ENCODE data around the gene CFAP57.

- TF ChIP-seq EP300 (IDR thresholded peaks at IDR 0.05; ENCODE audit: borderline replicate concordance in 1 of 2, low read depth in 2 of 2, low read length in 2 of 2) (no peak), USF2 (IDR thresholded peaks at IDR 0.05; ENCODE audit: low read length) (no peak), TAF1 (IDR thresholded peaks at IDR 0.05; ENCODE audit: low read depth, low read length) (no peak), RFX5 (IDR thresholded peaks at IDR 0.05; ENCODE audit: borderline replicate concordance, low read depth, low read length) (no peak), CTCF (IDR thresholded peaks at IDR 0.05; ENCODE audit: control extremely low read depth in 1 of 3, insufficient read depth in 1 of 3, low read depth in 1 of 3, low read length in 3 of 3) (no peak), POLR2AphosphoS5 (IDR thresholded peaks at IDR 0.05; ENCODE audit: low read depth, low read length) (no peak), SIX5 (IDR thresholded peaks at IDR 0.05; ENCODE audit: low read depth, low read length) (no peak), BCL11A (IDR thresholded peaks at IDR 0.05; ENCODE audit: low read depth in 2 of 2, low read length in 2 of 2) (no peak), SIN3A (conservative IDR thresholded peaks at IDR 0.05 in 1 of 2, IDR thresholded peaks at IDR 0.05 in 1 of 2; ENCODE audit: low read depth in 1 of 2, low read length in 2 of 2) (no peak), SRF (IDR thresholded peaks at IDR 0.05; ENCODE audit: low read depth, low read length) (no peak), FOSL1 (IDR thresholded peaks at IDR 0.05; ENCODE audit: insufficient read depth, low read depth, low read length) (no peak), KDM1A (IDR thresholded peaks at IDR 0.05; ENCODE audit: borderline replicate concordance, low read length) (no peak), CHD1 (IDR thresholded peaks at IDR 0.05; ENCODE audit: low read depth, low read length) (no peak), JUND (IDR thresholded peaks at IDR 0.05; ENCODE audit: low read length) (no peak)
Observed at GRCh38 chr1:43252225-43252624, 80.1 kb downstream of the CFAP57 start.

All from H1 (cell line).